GM18517 (cell line): Measurements from ENCODE around the gene HIPK1.
"Not testable (repeated sequence)": the region's sequence is repeated elsewhere in the genome, so short reads cannot be mapped to it uniquely, and the experiment has no call there.

ENCODE experiments used
- ATAC-seq: cut with Tn5 transposase; IDR thresholded peaks from one replicate; pipeline ENCODE4 v1.9.1; 2021; ENCODE audit warnings: mild to moderate bottlenecking, moderate library complexity; ENCODE audit not compliant: unreplicated experiment

The HIPK1 gene

GRCh38 chr1:113980110-113980509, 51.0 kb downstream of the HIPK1 start:
- no peak for ATAC-seq

GRCh38 chr1:113981962-113982931, 53.1 kb downstream of the HIPK1 start:
- ATAC-seq, result no peak

GRCh38 chr1:113982949-113983348, 53.8 kb downstream of the HIPK1 start:
- ATAC-seq, result no peak

GRCh38 chr1:113983391-113983790, 54.3 kb downstream of the HIPK1 start:
- no peak for ATAC-seq

DNA sequence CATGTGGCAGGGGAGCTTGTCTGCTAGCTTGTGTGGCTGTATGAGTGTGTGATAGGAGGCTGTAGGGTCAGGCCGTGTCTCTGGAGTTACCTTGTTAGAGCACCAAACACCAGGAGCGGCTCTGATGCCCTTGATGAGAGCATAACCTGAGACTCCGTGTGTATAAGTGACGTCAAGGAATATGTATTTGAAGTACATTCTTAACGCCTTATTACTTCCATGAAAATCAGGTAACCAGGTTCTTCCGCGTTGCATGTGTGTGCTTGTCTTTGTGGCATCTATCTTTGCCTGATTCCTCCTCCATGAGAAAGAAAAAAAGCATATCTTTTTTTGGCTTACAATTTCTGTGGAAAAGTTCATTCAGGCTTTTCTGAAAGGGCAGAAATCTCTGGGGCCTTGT, 54.7 kb downstream of the HIPK1 start:
- ATAC-seq, result no peak

GRCh38 chr1:113984710-113985109, 55.6 kb downstream of the HIPK1 start:
- ATAC-seq, result no peak

GRCh38 chr1:113986802-113987201, 57.7 kb downstream of the HIPK1 start:
- no peak for ATAC-seq

DNA sequence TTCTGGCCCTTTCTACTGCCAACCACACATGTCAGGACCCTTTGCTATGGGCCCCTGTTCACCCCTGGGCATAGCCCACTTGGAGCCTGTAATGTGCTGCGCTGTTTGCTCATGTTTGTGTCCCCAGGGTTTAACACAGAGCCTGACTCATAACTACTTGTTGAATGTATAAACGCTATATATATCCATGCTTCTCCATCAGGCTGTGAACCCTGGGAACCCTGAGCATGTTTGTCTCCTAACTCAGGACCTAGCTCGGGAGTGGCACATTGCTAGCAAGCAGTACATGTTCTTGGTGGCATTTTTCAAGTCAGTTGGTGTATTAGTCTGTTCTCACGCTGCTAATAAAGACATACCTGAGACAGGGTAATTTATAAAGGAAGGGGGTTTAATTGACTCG, 58.1 kb downstream of the HIPK1 start:
- ATAC-seq, result no peak

GRCh38 chr1:113990530-113990929, 61.4 kb downstream of the HIPK1 start:
- no peak for ATAC-seq

DNA sequence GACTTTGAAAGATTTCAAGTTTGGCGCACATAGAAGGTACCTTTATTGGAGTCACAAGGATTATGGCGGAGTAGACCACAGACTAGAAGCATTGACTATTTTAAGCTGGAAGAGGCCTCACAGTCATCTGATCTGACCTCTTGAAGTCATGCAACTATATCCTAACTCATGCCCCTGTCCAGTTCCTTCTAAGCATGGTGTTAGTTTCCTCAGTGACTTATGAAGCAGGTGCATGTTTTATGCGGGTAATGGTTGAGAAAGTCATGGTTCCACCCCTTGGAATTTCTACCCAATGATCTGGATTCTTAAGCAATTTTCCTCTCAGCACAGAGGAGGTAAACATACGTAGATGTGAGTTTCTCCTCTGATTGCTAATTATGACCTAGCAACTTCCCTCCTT, 61.8 kb downstream of the HIPK1 start:
- ATAC-seq, result no peak

DNA sequence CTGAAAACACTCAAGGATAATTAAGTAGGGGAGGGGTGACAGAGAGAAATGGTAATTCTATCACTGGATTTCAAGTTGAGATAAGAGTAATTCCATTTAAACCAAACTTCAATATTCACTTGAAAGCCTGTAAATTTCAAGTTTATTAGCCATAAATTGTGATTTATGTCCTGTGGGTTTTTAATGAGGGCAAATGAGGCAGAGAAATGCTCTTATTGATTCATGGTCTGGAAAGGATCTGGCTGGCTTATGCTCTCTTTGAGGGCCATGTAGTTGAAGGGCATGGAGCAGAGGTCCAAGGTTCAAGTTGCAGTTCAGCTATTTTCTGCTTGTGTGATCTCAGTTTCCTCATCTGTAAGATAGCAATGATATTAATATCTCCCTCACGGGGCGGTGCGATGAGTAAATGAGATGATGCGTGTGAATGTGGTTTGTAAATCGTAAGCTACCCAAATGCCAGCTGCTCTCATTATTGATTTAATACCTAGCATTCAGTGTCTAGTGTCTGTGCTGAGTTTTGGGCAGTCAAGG, 62.4 kb downstream of the HIPK1 start:
- peak; percentile 63 for ATAC-seq

DNA sequence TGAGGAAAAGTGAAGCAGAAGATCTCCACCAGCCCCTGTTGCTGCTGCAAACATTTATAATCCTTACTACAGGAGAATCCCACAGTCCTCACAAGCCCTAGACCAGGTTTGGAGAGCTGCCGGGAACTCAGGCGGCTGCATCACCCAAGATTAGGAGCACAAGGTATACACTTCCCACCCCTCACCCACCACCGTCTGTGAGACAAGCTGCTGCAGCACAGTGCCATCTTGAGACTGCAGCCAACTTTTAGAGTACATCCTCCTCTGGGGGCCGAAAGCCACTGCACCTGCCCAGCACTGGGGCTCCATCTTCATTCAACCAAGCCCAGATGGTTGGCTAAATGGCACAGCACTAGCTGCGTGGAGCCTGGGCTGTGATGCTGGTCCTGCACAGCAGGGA, 63.9 kb downstream of the HIPK1 start:
- ATAC-seq, result no peak

DNA sequence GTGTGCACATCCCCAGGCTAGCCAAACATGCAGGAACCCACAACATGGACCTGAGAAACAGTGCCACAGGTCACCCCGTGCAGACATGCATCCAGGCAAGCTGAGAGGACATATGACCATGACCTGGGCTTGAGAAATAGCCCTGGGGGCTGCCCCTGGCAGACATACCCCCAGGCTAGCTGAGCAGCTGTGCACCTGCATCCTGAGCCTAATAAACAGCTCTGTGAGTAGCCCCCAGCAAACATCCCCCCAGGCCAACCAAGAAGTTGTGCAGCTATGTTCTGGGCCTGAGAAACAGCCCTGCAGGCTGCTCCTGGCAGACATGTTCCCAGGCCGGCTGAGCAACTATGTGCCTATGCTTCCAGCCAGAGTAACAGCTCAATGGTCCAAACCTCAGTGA, 64.6 kb downstream of the HIPK1 start:
- ATAC-seq, result no peak

- no peak for ATAC-seq
These were observed 66.3 kb downstream of the HIPK1 start for GRCh38 chr1:113995382-113995781.

- no peak for ATAC-seq
These were observed 69.2 kb downstream of the HIPK1 start for GRCh38 chr1:113998361-113998760.

DNA sequence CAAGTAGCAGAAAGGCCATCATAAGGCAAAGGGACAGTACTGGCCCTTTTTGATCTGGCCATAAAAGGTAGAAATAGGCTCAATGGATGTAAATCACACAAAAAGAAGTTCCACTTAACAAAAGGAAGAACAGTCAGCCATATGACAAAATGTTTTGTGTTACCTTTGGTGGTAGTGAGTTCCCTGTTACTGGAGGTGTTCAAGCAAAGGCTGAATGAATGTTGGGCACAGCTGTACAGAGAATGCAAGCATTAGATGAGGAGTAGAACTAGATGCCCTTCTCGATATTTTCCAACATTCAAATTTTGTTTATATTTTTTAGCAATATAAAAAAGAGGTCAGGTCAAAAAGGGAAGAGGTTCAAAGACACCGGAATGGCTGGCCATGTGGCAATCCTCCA, 70.1 kb downstream of the HIPK1 start:
- no peak for ATAC-seq

- no peak for ATAC-seq
These were observed 70.7 kb downstream of the HIPK1 start for GRCh38 chr1:113999799-114000198.

DNA sequence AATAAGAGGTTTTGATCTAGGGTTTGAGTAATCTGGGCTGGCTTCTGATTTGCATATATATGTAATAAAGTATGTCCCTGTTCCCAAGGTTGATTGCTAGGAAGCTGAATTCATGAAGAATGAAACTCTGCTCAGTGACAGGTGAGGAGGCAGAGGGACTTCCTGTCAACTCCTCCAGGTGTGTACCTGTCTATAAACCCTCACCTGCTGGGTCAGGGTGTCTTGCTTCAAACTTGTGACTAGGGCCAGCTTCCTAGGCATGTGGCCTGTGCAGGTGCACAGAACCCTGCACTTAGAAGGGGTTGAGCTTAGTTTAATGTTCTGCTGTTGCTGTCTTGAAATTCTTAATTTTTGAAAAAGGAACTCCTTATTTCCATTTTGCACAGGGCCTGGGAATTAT, 71.3 kb downstream of the HIPK1 start:
- no peak for ATAC-seq

- no peak for ATAC-seq
These were observed 73.5 kb downstream of the HIPK1 start for GRCh38 chr1:114002492-114003239.

GRCh38 chr1:114003431-114003830, 74.3 kb downstream of the HIPK1 start:
- no peak for ATAC-seq

- not testable (repeated sequence) for ATAC-seq
These were observed 77.7 kb downstream of the HIPK1 start for GRCh38 chr1:114006825-114007224.

DNA sequence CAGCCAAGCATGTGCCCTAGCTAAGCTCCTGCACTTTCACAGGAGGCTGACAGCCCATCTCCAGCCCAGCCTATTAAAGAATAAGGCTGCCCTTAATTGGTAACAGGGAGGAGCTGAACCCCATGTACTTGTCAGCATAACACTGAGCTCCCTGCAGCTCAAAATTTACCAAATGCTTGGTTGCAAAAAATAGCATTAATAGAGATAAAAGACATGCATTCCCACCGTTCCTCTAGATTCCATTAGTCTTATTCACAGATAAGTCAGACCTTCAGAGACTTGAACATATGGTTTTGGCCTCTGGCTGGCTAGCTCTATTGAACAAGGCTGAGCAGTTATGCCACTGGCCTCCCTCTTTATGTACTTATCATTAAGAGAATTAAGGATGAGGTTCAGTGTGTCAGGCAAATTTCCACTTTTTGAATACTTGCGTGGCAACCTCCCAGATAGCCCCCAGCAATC, 79.4 kb downstream of the HIPK1 start:
- ATAC-seq, result no peak
